ENCODE results near the gene ZNF549. TPM values are rescaled to one million over a fixed set of nuclear protein-coding genes. Genes with fewer than 3 reads are reported as not detected.

The ZNF549 gene
- total and polyA plus RNA-seq, 2 of the 13 experiments (the other 11 are each of a cell fraction or from before 2014, with no cell fraction given) = 2.8 to 6.4 TPM

DNA sequence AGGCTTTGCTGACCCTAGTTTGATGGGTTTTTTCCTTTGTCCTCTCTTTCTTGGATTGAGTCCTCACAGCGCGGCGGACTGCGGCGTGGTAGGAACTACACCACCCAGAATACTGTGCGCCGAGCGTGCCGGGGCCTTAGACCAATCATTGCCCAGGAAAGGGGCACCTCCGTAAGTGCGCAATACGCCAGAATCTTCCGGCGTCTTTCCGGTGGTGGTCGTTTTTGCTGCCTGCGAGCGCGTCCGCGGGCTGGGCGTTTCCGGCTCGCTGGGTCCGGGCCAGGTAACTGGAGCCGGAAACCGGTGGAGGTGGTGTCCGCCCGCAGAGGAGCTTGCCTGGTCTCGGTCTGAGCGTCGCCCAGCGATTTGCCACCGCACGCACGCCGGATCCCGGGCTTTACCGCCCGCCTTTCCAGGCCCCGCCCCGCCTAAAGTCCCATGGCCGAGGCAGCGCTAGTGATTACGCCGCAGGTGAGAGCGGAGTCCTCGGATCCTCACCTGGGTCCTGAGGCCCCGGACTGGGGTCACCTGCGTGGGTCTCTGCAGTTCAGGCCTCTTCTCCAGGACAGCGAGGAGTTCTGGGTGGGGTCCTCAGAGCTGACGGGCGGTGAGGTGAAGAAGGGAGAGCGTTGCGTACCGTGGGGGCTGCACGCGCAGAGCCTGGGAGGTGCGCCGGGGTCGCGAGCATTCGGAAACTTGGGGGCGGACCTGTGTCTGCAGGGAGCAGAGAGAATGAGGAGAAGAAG, at the start of gene ZNF549 (continued):
- TF ChIP-seq, protein P1, sequence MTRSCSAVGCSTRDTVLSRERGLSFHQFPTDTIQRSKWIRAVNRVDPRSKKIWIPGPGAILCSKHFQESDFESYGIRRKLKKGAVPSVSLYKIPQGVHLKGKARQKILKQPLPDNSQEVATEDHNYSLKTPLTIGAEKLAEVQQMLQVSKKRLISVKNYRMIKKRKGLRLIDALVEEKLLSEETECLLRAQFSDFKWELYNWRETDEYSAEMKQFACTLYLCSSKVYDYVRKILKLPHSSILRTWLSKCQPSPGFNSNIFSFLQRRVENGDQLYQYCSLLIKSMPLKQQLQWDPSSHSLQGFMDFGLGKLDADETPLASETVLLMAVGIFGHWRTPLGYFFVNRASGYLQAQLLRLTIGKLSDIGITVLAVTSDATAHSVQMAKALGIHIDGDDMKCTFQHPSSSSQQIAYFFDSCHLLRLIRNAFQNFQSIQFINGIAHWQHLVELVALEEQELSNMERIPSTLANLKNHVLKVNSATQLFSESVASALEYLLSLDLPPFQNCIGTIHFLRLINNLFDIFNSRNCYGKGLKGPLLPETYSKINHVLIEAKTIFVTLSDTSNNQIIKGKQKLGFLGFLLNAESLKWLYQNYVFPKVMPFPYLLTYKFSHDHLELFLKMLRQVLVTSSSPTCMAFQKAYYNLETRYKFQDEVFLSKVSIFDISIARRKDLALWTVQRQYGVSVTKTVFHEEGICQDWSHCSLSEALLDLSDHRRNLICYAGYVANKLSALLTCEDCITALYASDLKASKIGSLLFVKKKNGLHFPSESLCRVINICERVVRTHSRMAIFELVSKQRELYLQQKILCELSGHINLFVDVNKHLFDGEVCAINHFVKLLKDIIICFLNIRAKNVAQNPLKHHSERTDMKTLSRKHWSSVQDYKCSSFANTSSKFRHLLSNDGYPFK (CRISPR knock-in tag; IDR thresholded peaks at IDR 0.05; ENCODE audit: borderline replicate concordance) = peak; percentile 95
- TF ChIP-seq ZFP36L1 (CRISPR knock-in tag; IDR thresholded peaks at IDR 0.05) = 0 out of 2 replicates have a peak, but pooled peaks have one; percentile 79
- TF ChIP-seq ZNF468 (CRISPR knock-in tag; IDR thresholded peaks at IDR 0.05) = 0 out of 2 replicates have a peak, but pooled peaks have one; percentile 51
- TF ChIP-seq, protein P2, sequence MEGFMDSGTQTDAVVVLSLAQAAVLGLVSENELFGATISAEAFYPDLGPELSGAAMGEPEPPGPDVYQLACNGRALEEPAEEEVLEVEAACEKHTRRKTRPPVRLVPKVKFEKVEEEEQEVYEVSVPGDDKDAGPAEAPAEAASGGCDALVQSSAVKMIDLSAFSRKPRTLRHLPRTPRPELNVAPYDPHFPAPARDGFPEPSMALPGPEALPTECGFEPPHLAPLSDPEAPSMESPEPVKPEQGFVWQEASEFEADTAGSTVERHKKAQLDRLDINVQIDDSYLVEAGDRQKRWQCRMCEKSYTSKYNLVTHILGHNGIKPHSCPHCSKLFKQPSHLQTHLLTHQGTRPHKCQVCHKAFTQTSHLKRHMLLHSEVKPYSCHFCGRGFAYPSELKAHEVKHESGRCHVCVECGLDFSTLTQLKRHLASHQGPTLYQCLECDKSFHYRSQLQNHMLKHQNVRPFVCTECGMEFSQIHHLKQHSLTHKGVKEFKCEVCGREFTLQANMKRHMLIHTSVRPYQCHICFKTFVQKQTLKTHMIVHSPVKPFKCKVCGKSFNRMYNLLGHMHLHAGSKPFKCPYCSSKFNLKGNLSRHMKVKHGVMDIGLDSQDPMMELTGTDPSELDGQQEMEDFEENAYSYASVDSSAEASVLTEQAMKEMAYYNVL (CRISPR knock-in tag; IDR thresholded peaks at IDR 0.05; ENCODE audit: borderline replicate concordance) = peak; percentile 68; the same call in 1 of the 2 replicates
- TF ChIP-seq SNRNP70 (IDR thresholded peaks at IDR 0.05; ENCODE audit: low read depth, low read length) = no peak
- TF ChIP-seq KMT2B (CRISPR knock-in tag; IDR thresholded peaks at IDR 0.05) = peak; percentile 92

Measured in HepG2 (cell line).